ENCODE measurements around the gene CR1.

- TF ChIP-seq POLR2AphosphoS5 (IDR thresholded peaks at IDR 0.05): no peak
- no peak for TF ChIP-seq CTCF (IDR thresholded peaks at IDR 0.05)
- TF ChIP-seq POLR2A (IDR thresholded peaks at IDR 0.05; ENCODE audit: low read depth): no peak
- no peak for TF ChIP-seq EP300 (IDR thresholded peaks at IDR 0.05)
These were observed 37.5 kb upstream of the CR1 start for GRCh38 chr1:207458414-207458813.

Data from esophagus muscularis mucosa (tissue), 4 donors.